Neural cell (in vitro differentiated cells): ENCODE data around the gene MERTK.

Experiments used
- EP300 ChIP-seq: fragments of 450-650 bp; conservative IDR thresholded peaks from 2 replicates; pipeline ENCODE4 v1.6.1; 2014; ENCODE audit warnings: antibody characterized with exemption, mild to moderate bottlenecking, moderate library complexity; ENCODE audit not compliant: poor library complexity, severe bottlenecking
- EZH2 ChIP-seq: fragments of 200-600, 300-800 bp; shearing (Covaris generic), sonication (generic); IDR thresholded peaks from 2 replicates; pipeline ENCODE4 v1.6.1; 2014; ENCODE audit warnings: antibody characterized with exemption, low read length, borderline replicate concordance, mild to moderate bottlenecking; ENCODE audit not compliant: insufficient read depth, poor library complexity, severe bottlenecking
- POLR2AphosphoS5 ChIP-seq: IDR thresholded peaks from 2 replicates; pipeline ENCODE4 v1.6.1; 2012
- TAF1 ChIP-seq: IDR thresholded peaks from 2 replicates; pipeline ENCODE4 v1.6.1; 2012; ENCODE audit warnings: low read depth
- TF ChIP-seq, protein P1 (sequence below): fragments of 450-650 bp; IDR thresholded peaks from 2 replicates; pipeline ENCODE4 v1.5.1; 2014; ENCODE audit warnings: antibody characterized with exemption, mild to moderate bottlenecking, moderate library complexity; ENCODE audit not compliant: poor library complexity, severe bottlenecking
- TF ChIP-seq, protein P2 (sequence below): IDR thresholded peaks from 2 replicates; pipeline ENCODE4 v1.6.1; 2012; ENCODE audit warnings: borderline replicate concordance

DNA sequence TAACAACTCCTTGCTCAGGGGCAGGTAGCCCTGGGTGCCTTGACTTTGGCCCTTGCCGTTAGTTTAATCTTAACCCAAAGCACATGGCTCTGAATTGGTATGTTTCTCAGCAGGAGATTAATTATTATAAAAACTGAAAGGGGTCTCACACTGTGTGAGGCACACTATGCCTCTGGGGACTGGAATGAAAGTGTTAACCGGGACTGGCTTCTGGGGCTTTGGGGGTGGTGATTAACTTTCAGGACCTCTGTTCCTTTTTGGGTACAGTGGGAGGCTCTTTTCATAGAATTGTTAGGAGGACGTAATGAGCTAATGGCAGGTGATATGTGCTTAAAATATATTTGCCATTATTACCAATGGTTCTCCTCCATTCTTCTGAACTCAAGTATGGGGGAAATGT, 5.1 kb downstream of the MERTK start:
- TF ChIP-seq, protein P1, sequence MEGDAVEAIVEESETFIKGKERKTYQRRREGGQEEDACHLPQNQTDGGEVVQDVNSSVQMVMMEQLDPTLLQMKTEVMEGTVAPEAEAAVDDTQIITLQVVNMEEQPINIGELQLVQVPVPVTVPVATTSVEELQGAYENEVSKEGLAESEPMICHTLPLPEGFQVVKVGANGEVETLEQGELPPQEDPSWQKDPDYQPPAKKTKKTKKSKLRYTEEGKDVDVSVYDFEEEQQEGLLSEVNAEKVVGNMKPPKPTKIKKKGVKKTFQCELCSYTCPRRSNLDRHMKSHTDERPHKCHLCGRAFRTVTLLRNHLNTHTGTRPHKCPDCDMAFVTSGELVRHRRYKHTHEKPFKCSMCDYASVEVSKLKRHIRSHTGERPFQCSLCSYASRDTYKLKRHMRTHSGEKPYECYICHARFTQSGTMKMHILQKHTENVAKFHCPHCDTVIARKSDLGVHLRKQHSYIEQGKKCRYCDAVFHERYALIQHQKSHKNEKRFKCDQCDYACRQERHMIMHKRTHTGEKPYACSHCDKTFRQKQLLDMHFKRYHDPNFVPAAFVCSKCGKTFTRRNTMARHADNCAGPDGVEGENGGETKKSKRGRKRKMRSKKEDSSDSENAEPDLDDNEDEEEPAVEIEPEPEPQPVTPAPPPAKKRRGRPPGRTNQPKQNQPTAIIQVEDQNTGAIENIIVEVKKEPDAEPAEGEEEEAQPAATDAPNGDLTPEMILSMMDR = no peak
- TF ChIP-seq EZH2 (no peak), EP300 (no peak), POLR2AphosphoS5 (no peak), TAF1 (no peak)
- TF ChIP-seq, protein P2, sequence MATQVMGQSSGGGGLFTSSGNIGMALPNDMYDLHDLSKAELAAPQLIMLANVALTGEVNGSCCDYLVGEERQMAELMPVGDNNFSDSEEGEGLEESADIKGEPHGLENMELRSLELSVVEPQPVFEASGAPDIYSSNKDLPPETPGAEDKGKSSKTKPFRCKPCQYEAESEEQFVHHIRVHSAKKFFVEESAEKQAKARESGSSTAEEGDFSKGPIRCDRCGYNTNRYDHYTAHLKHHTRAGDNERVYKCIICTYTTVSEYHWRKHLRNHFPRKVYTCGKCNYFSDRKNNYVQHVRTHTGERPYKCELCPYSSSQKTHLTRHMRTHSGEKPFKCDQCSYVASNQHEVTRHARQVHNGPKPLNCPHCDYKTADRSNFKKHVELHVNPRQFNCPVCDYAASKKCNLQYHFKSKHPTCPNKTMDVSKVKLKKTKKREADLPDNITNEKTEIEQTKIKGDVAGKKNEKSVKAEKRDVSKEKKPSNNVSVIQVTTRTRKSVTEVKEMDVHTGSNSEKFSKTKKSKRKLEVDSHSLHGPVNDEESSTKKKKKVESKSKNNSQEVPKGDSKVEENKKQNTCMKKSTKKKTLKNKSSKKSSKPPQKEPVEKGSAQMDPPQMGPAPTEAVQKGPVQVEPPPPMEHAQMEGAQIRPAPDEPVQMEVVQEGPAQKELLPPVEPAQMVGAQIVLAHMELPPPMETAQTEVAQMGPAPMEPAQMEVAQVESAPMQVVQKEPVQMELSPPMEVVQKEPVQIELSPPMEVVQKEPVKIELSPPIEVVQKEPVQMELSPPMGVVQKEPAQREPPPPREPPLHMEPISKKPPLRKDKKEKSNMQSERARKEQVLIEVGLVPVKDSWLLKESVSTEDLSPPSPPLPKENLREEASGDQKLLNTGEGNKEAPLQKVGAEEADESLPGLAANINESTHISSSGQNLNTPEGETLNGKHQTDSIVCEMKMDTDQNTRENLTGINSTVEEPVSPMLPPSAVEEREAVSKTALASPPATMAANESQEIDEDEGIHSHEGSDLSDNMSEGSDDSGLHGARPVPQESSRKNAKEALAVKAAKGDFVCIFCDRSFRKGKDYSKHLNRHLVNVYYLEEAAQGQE = no peak
